CD4-positive, alpha-beta memory T cell (primary cell): Measurements from ENCODE around the gene ICA1L. TPM values are rescaled to one million over a fixed set of nuclear protein-coding genes. Genes with fewer than 3 reads are reported as not detected.
"Not testable (repeated sequence)": the region's sequence is repeated elsewhere in the genome, so short reads cannot be mapped to it uniquely, and the experiment has no call there.

Experiments
- CTCF ChIA-PET: fragments of 350-600 bp; sonication (Branson Sonifier 250); formaldehyde crosslinking; loops from one replicate; lab custom pipeline; 2021; ENCODE audit warnings: inconsistent platforms; ENCODE audit not compliant: partially characterized antibody; lab: Charles Lee
- POLR2A ChIA-PET: fragments of 350-600 bp; sonication (Branson Sonifier 250); formaldehyde crosslinking; loops from one replicate; lab custom pipeline; 2021; ENCODE audit not compliant: partially characterized antibody; lab: Charles Lee
- DNase-seq, 5 donors: peaks; one replicate each; pipeline versions ENCODE4 v3.0.0 to v3.0.0-alpha.2; 2020 to 2022; ENCODE audit warnings: mixed read lengths in 1 of 5
- H3K27ac ChIP-seq: one replicate; pipeline ENCODE4 v1.7.0; 2013; ENCODE audit warnings: low read depth, low read length
- H3K27me3 ChIP-seq: 2 replicates; pipeline ENCODE4 v1.7.0; 2013; ENCODE audit warnings: mild to moderate bottlenecking, low read length, moderate library complexity; ENCODE audit not compliant: insufficient read depth
- H3K36me3 ChIP-seq: 2 replicates; pipeline ENCODE4 v1.7.0; 2013; ENCODE audit warnings: mild to moderate bottlenecking, low read length, moderate library complexity; ENCODE audit not compliant: insufficient read depth
- H3K4me1 ChIP-seq: 2 replicates; pipeline ENCODE4 v1.7.0; 2013; ENCODE audit warnings: mild to moderate bottlenecking, low read length, moderate library complexity; ENCODE audit not compliant: insufficient read depth
- H3K4me3 ChIP-seq, 2 donors: one replicate each; pipeline ENCODE4 v1.7.0; 2013; ENCODE audit warnings: low read length in 2 of 2, mild to moderate bottlenecking in 1 of 2
- H3K9me3 ChIP-seq, 2 donors: one replicate each; pipeline ENCODE4 v1.7.0; 2013; ENCODE audit warnings: low read length in 2 of 2, control low read depth in 1 of 2; ENCODE audit not compliant: control insufficient read depth in 1 of 2
- H3K27ac Mint-ChIP-seq, 7 donors: one replicate each; pipeline ENCODE4 v1.8.0; 2020 to 2021; ENCODE audit warnings: mixed read lengths in 7 of 7, mild to moderate bottlenecking in 6 of 7, inconsistent platforms in 3 of 7, moderate library complexity in 3 of 7
- H3K27me3 Mint-ChIP-seq, 2 donors: one replicate each; pipeline ENCODE4 v1.8.0; 2020 to 2021; ENCODE audit warnings: mixed read lengths in 2 of 2
- H3K36me3 Mint-ChIP-seq, 2 donors: one replicate each; pipeline ENCODE4 v1.8.0; 2020 to 2021; ENCODE audit warnings: mixed read lengths in 2 of 2, inconsistent platforms in 1 of 2, mild to moderate bottlenecking in 1 of 2
- H3K4me1 Mint-ChIP-seq, 4 donors: one replicate each; pipeline ENCODE4 v1.8.0; 2020 to 2021; ENCODE audit warnings: mixed read lengths in 4 of 4, mild to moderate bottlenecking in 1 of 4
- H3K4me3 Mint-ChIP-seq, 8 donors: one replicate each; pipeline ENCODE4 v1.8.0; 2020 to 2021; ENCODE audit warnings: mixed read lengths in 8 of 8, mild to moderate bottlenecking in 7 of 8, moderate library complexity in 6 of 8, inconsistent platforms in 3 of 8
- H3K9me3 Mint-ChIP-seq, 8 donors: one replicate each; pipeline ENCODE4 v1.8.0; 2020 to 2021; ENCODE audit warnings: mixed read lengths in 8 of 8, mild to moderate bottlenecking in 5 of 8, inconsistent platforms in 3 of 8, moderate library complexity in 1 of 8
- intact Hi-C: fragments of 100-400 bp; cut with micrococcal nuclease; formaldehyde crosslinking; loops from one replicate; pipeline ENCODE4 v1.15.1; 2023
- polyA plus RNA-seq, 2 donors: library from polyadenylated mRNA; unstranded; fragments of 300-500 nt; fragmentation: Illumina TruSeq; gene quantifications; one replicate each; pipeline ENCODE4 v1.2.3, GENCODE V29; 2021
- total RNA-seq, 2 experiments: library from RNA; stranded (reverse); gene quantifications; one replicate each; pipeline ENCODE4 v1.2.3, GENCODE V29; 2021

ICA1L gene
- total and polyA plus RNA-seq, 4 experiments from 2014 or later, result 0.45 to 1.8 (median 0.54) TPM

GRCh38 chr2:202910698-202911097 is 39.1 kb upstream of the ICA1L start:
- POLR2A ChIA-PET, result interaction anchor here (0.9 to 2.4 kb wide), 7 partner anchors 36 to 451 kb away, joined by 3 to 28 read pairs (median 5); partner anchors contain the start of genes CYP20A1, FAM117B, ICA1L and NBEAL1

GRCh38 chr2:202910250-202910649 is 38.7 kb upstream of the ICA1L start:
- intact Hi-C loops, result loop anchor here (5.0 kb wide), 1 partner anchor 1458 kb away; the partner anchor contains the start of genes STRADB and TRAK2
- CTCF ChIA-PET, result interaction anchor here (2.1 kb wide), 1 partner anchor 328 kb away, joined by 7 read pairs; the partner anchor contains the start of gene CYP20A1

More at GRCh38 chr2:202910698-202911097, 39.1 kb upstream of the ICA1L start:
- H3K4me3 ChIP-seq, result peak overlapping the region in 1 of 2 donors; percentile 20
- H3K27me3 ChIP-seq, result no peaks in the 10 kb centered on the region
- H3K4me1 ChIP-seq, result peaks cover 15% of the 10 kb centered on the region
- no peaks in the 10 kb centered on the region for H3K9me3 ChIP-seq
- peaks cover 5 to 15% of the 10 kb centered on the region in 2 donors for H3K36me3 Mint-ChIP-seq
- H3K4me3 Mint-ChIP-seq, result peak overlapping the region; percentile 92 to 99 (median 98)
- H3K27me3 Mint-ChIP-seq, result no peaks in the 10 kb centered on the region
- H3K9me3 Mint-ChIP-seq, result no peaks in the 10 kb centered on the region
- peaks cover 16 to 48% (median 32%) of the 10 kb centered on the region in 4 donors for H3K4me1 Mint-ChIP-seq
- intact Hi-C loops, result loop anchor here (1.0 to 5.0 kb wide), 4 partner anchors 104 to 1458 kb away; partner anchors contain the start of genes FAM117B, NBEAL1, STRADB and TRAK2
- no peaks in the 10 kb centered on the region for H3K36me3 ChIP-seq
- CTCF ChIA-PET, result interaction anchor here (0.5 to 2.1 kb wide), 4 partner anchors 320 to 907 kb away, joined by 3 to 7 read pairs (median 3); partner anchors contain the start of gene CYP20A1
- DNase-seq, result no peak
- peak overlapping the region in 6 of 7 donors; percentile 93 to 99 (median 98) for H3K27ac Mint-ChIP-seq
- no peak overlapping the region for H3K27ac ChIP-seq

GRCh38 chr2:202909394-202910192 is 38.0 kb upstream of the ICA1L start:
- Histone ChIP-seq H3K27ac (no peak overlapping the region), H3K9me3 (no peaks in the 10 kb centered on the region), H3K4me1 (peaks cover 15% of the 10 kb centered on the region), H3K27me3 (no peaks in the 10 kb centered on the region), H3K4me3 (no peak overlapping the region), H3K36me3 (no peaks in the 10 kb centered on the region)
- ChIA-PET CTCF (interaction anchor here (0.7 to 0.9 kb wide), 3 partner anchors 35 to 320 kb away, joined by 3 read pairs; no protein-coding TSS in a partner anchor), POLR2A (no interaction called here)
- no peak for DNase-seq
- Mint-ChIP-seq H3K27me3 (no peaks in the 10 kb centered on the region), H3K9me3 (peaks cover 0 to 3% (median 0%) of the 10 kb centered on the region in 8 donors), H3K27ac (no peak overlapping the region), H3K4me1 (peaks cover 16 to 48% (median 33%) of the 10 kb centered on the region in 4 donors), H3K36me3 (peaks cover 15 to 24% of the 10 kb centered on the region in 2 donors), H3K4me3 (peak overlapping the region in 6 of 8 donors; percentile 31 to 99 (median 60))
- intact Hi-C loops, result loop anchor here (5.0 kb wide), 1 partner anchor 1457 kb away; the partner anchor contains the start of genes STRADB and TRAK2

More at GRCh38 chr2:202910250-202910649, 38.7 kb upstream of the ICA1L start:
- POLR2A ChIA-PET, DNase-seq, H3K9me3 ChIP-seq, H3K27ac ChIP-seq, H3K27me3 ChIP-seq, H3K27me3 Mint-ChIP-seq, H3K9me3 Mint-ChIP-seq, H3K36me3 ChIP-seq, H3K27ac Mint-ChIP-seq, H3K4me3 ChIP-seq: not testable (repeated sequence)
- H3K4me1 ChIP-seq, result peaks cover 15% of the 10 kb centered on the region
- peak overlapping the region in 7 of 8 donors; percentile 67 to 99 (median 97) for H3K4me3 Mint-ChIP-seq
- peaks cover 10 to 20% of the 10 kb centered on the region in 2 donors for H3K36me3 Mint-ChIP-seq
- peaks cover 16 to 48% (median 32%) of the 10 kb centered on the region in 4 donors for H3K4me1 Mint-ChIP-seq

GRCh38 chr2:202908186-202908585 is 36.6 kb upstream of the ICA1L start:
- Histone ChIP-seq H3K4me1 (peaks cover 13% of the 10 kb centered on the region), H3K9me3 (no peaks in the 10 kb centered on the region), H3K4me3 (no peak overlapping the region), H3K36me3 (no peaks in the 10 kb centered on the region), H3K27ac (no peak overlapping the region), H3K27me3 (no peaks in the 10 kb centered on the region)
- Mint-ChIP-seq H3K36me3 (peaks cover 24 to 32% of the 10 kb centered on the region in 2 donors), H3K27me3 (no peaks in the 10 kb centered on the region), H3K9me3 (peaks cover 0 to 3% (median 0%) of the 10 kb centered on the region in 8 donors), H3K4me3 (peak overlapping the region in 1 of 8 donors; percentile 6), H3K27ac (peak overlapping the region in 1 of 7 donors; percentile 62), H3K4me1 (peaks cover 17 to 46% (median 33%) of the 10 kb centered on the region in 4 donors)
- POLR2A ChIA-PET, result no interaction called here
- CTCF ChIA-PET, result no interaction called here
- intact Hi-C loops, result no loop called here
- DNase-seq, result no peak

- H3K4me3 ChIP-seq, H3K4me3 Mint-ChIP-seq, H3K27me3 ChIP-seq, intact Hi-C loops, POLR2A ChIA-PET, H3K4me1 ChIP-seq, DNase-seq, H3K9me3 Mint-ChIP-seq, H3K9me3 ChIP-seq, H3K27ac ChIP-seq, H3K36me3 ChIP-seq, H3K27me3 Mint-ChIP-seq: not testable (repeated sequence)
- H3K27ac Mint-ChIP-seq, result peak overlapping the region in 1 of 7 donors; percentile 85
- H3K4me1 Mint-ChIP-seq, result peaks cover 13 to 29% (median 20%) of the 10 kb centered on the region in 4 donors
- CTCF ChIA-PET, result interaction anchor here (1.0 kb wide), 1 partner anchor 15 kb away, joined by 3 read pairs; no protein-coding TSS in a partner anchor
- peaks cover 28 to 32% of the 10 kb centered on the region in 2 donors for H3K36me3 Mint-ChIP-seq
Observed at GRCh38 chr2:202905507-202905906, 33.9 kb upstream of the ICA1L start.

GRCh38 chr2:202885190-202885589 is 13.6 kb upstream of the ICA1L start:
- no peak for DNase-seq
- Mint-ChIP-seq H3K36me3 (peaks cover 22 to 47% of the 10 kb centered on the region in 2 donors), H3K27me3 (no peaks in the 10 kb centered on the region), H3K4me1 (no peaks in the 10 kb centered on the region), H3K4me3 (no peak overlapping the region), H3K27ac (no peak overlapping the region), H3K9me3 (no peaks in the 10 kb centered on the region)
- Histone ChIP-seq H3K27me3 (no peaks in the 10 kb centered on the region), H3K9me3 (no peaks in the 10 kb centered on the region), H3K4me3 (no peak overlapping the region), H3K4me1 (no peaks in the 10 kb centered on the region), H3K27ac (no peak overlapping the region), H3K36me3 (peaks cover 6% of the 10 kb centered on the region)
- intact Hi-C loops, result no loop called here
- CTCF ChIA-PET, result no interaction called here
- POLR2A ChIA-PET, result no interaction called here
